Germinal center (tissue), 1 donor: ENCODE data around the gene PACS1.

Source experiments
- DNase-seq: peaks from one replicate; pipeline ENCODE4 v3.0.0; 2012; ENCODE audit warnings: mixed read lengths, low spot score

Gene PACS1

GRCh38 chr11:66143264-66143566 lies 73.1 kb downstream of the PACS1 start:
- no peak for DNase-seq

GRCh38 chr11:66143996-66144678 lies 74.1 kb downstream of the PACS1 start:
- no peak for DNase-seq

GRCh38 chr11:66146074-66146473 lies 76.0 kb downstream of the PACS1 start:
- no peak for DNase-seq

DNA sequence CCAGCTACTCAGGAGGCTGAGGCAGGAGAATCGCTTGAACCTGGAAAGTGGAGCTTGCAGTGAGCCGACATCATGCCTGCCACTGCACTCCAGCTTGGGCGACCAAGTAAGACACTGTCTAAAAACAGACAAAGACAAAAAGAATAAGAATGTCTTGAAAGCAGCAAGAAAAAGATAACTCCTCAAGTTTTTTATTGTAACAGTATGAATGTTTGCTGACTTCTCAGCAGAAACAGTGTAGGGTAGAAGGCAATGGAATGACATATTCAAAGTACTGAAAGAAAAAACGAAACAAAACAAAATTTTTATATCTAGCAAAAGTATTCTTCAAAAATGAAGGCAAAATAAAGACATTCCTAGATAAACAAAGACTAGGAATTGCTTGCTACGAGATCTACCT lies 76.9 kb downstream of the PACS1 start:
- no peak for DNase-seq

DNA sequence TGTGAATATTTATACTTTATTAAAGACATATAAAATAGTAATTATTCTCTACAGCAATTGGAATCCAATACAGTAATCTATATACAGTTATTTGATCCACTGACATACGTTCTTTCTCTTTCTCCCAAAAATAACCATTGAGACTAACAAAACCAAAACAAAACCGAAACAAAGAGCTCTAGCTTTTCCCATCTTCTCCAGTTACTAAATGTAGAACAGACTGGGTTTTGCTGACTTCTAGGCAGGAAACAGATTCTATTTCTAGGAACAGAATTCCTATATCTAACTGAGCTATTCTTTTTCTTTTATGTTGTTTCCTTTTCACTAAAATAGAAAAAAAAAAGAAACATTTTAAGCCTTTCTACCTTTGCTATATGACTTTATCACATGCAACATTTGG lies 80.1 kb downstream of the PACS1 start:
- DNase-seq, result no peak

DNA sequence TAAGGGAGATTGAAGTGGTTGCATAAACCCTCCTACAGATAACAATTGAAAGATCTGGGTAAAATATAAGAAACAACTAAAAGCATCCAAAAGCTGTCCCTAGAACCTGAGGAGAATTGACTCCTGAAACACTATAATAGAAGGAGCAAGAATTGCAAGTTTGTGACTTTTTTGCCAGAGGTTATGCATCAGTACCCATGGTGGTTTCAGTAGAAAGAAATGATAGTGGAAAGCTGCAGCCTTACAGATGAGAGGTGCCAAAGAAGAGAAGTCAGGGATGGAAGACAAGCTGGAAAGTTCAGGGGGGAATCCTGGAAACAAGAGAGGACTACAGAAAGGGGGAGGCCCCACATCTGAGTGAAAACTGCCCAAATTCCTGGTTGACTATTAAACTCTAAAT lies 80.7 kb downstream of the PACS1 start:
- DNase-seq, result no peak

- DNase-seq, result no peak
Measured at GRCh38 chr11:66151273-66151672, 81.2 kb downstream of the PACS1 start.

DNA sequence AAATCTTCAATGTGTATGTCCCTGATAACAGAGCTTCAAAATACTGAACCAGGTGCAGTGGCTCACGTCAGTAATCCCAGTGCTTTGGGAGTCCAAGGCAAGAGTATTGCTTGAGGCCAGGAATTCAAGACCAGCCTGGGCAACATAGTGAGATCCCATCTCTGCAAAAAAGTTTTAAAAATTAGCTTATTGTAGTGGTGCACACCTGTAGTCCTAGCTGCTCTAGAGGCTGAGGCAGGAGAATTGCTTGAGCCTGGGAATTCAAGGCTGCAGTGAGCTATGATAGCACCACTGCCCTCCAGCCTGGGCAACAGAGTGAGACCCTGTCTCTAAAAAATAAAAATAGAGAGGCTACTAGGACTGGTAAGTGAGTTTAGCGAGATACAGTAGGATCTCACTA lies 84.0 kb downstream of the PACS1 start:
- no peak for DNase-seq

GRCh38 chr11:66155387-66156073 lies 85.5 kb downstream of the PACS1 start:
- DNase-seq, result no peak

- no peak for DNase-seq
Measured at GRCh38 chr11:66157182-66157864, 87.3 kb downstream of the PACS1 start.

GRCh38 chr11:66158156-66158555 lies 88.1 kb downstream of the PACS1 start:
- DNase-seq, result no peak

GRCh38 chr11:66159324-66159984 lies 89.4 kb downstream of the PACS1 start:
- DNase-seq, result no peak

- DNase-seq, result no peak
Measured at GRCh38 chr11:66160709-66161108, 90.6 kb downstream of the PACS1 start.

DNA sequence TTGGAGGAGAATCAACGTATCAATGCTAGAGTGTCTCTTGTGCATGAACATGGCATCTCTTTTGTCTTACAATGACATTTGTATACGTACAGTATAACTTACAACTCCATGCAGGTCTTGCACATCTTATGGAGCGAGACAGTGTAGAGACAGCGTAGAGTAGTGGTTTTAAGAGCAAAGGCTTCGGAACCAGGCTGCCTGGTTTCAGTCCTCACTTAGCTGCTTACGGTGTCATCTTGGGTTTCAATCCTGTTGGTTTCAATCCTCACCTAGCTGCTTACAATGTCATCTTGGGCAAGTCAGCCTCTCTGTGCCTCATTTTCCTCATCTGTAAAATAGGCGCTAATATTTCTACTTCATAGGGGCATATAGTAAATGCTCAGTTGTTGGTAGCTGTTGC lies 98.2 kb downstream of the PACS1 start:
- no peak for DNase-seq

DNA sequence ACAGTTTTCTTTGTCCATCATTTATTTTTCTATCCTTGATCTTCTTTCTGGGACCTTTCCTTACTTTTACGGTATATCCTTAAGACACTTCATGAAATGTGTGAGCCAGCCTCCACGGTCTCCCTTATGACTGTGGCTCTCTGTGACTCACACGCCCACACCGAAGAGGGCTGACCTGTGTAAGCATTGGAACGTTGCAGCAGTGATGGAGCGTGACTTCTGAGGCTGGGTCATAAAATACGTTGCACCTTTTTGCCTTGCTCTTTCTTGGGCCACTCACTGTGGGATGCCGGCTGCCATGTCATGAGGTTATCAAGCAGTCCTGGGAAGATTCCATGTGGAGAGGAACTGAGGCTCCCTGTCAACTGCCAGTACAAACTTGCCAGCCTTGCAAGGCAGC lies 102.1 kb downstream of the PACS1 start:
- DNase-seq, result no peak

GRCh38 chr11:66176650-66177049 lies 106.6 kb downstream of the PACS1 start:
- DNase-seq, result no peak

DNA sequence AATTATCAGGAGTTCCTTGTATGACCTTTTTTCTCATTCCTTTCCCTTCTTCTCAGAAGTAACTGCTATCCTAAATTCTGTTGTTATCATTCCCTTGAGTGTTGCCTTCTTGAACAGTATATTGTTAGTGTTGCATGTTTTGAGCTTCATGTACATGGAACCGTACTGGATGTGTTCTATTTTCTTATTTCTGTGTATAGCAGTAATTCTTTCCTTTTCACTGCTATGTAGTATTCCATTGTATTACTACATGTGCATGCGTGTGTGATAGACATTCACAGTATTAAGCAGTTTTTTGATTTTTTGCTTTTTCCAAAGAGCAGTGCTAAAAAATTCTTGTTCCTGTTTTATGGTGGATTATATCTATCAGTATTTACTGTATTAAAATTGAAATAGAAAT lies 108.1 kb downstream of the PACS1 start:
- DNase-seq, result no peak

DNA sequence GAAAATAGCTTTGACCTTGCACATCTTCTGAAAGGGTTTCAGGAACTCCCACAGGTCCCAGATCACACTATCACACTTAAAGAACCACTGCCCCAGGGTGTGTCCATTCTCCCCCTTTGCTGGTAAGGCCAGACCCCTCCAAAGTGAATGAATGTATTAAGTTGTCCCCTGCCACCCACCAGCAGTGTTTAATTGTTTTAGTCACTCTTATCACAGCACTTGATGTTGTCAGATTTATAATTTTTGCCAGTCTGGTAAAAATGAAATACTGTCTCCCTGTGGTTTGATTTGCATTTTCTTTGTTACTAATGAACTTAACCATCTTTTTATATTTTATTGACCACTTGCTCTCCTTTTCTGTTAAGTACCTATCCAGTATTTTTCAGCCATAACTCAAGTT lies 108.8 kb downstream of the PACS1 start:
- DNase-seq, result no peak

DNA sequence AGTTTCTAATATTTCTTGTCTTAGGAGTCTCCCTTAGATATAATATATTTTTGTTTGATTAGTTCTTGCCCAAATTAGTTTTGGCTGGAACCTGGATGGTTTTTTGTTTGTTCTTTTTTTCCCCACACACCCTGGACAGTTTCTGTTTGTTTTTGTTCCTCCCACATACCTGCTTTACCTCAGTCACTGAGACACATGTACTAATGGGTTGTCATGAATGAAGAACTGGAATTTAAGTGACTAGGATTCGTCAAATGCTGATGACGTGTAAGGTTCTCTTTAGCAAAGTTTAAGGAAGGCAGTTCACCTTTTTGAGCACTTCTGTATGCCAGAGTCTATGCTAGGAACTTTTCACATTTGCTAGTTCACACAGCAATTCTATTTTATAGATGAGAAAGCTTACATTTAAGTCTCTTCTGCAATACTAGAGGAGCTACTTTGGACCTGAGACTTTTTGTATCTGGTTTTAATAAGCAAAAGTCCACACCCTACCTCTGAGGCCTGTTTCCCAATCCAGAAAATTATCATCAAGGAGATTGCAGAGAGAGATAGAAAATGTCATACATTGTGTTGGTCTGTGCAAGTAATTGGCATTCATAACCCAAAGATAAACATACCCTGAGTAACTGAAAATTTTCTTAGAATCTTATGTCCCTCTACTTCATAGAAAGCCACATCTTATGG lies 111.7 kb downstream of the PACS1 start:
- no peak for DNase-seq

GRCh38 chr11:66183494-66184048 lies 113.5 kb downstream of the PACS1 start:
- DNase-seq, result no peak

DNA sequence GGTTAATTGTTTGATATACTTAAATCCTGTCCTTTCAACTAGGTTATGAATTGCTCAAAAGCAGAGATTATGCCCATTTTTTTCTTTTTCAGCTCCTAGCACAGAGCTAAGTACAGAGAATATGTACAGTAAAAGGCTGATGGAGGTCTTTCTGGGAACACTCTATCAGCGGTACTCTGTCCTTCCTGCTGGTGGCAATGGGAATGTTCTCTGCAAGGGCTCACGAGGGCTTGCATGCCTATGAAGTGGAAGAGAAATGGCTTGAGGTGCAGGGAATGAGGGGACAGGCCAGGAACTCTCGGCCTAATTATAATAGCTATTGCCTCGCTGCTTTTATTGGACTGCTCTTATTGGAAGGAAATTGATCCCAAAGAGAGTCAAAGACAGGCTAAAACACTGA lies 114.7 kb downstream of the PACS1 start:
- DNase-seq, result no peak

DNA sequence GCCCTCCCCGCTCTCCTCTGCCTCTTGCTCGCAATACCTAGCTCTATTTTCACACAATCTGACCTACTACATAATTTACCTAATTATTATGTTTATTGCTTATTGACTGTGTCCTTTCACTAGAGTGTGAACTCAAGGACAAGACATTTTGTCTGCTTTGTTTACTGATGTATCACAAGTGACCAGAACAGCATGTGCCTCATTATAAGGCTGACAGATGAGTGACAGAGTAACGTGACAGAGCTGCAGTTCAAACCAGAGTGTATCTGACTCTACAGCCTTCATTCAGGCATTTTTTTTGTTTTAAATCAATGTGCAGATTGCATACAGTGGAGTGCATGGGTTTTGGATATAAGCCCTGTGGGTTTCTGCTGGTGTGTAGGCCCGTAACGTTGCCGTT lies 116.4 kb downstream of the PACS1 start:
- no peak for DNase-seq
